Measurements from ENCODE around the gene RBM47. TPM values are rescaled to one million over a fixed set of nuclear protein-coding genes. Genes with fewer than 3 reads are reported as not detected.
"Not testable (repeated sequence)": the region's sequence is repeated elsewhere in the genome, so short reads cannot be mapped to it uniquely, and the experiment has no call there.

RBM47 gene
- total RNA-seq, 1 experiment from 2014 or later: 70.3 TPM

- Histone ChIP-seq H3K27me3 (ENCODE audit: insufficient read depth, low read length) (no peaks in the 10 kb centered on the region), H4K91ac (ENCODE audit: insufficient read length, low read depth, low read length) (no peak overlapping the region), H3K4me2 (ENCODE audit: insufficient read depth, insufficient read length, low read length) (no peak overlapping the region), H3K79me2 (ENCODE audit: insufficient read depth, low read length) (no peaks in the 10 kb centered on the region), H3K4ac (ENCODE audit: low read depth, low read length) (no peak overlapping the region), H2BK20ac (ENCODE audit: low read depth, low read length, poor library complexity, severe bottlenecking) (no peak overlapping the region), H3K9me3 (ENCODE audit: control insufficient read depth, low read depth, low read length) (no peaks in the 10 kb centered on the region), H3T11ph (ENCODE audit: low read length) (no peak overlapping the region), H2BK15ac (ENCODE audit: low read depth, low read length) (no peak overlapping the region), H3K79me1 (ENCODE audit: insufficient read depth, low read depth, low read length, poor library complexity, severe bottlenecking) (no peaks in the 10 kb centered on the region), H2BK5ac (ENCODE audit: insufficient read length, low read length) (no peak overlapping the region), H3K23ac (ENCODE audit: insufficient read length, low read depth, low read length) (no peak overlapping the region), H3K23me2 (ENCODE audit: insufficient read length, low read depth, low read length, poor library complexity, severe bottlenecking) (no peaks in the 10 kb centered on the region), H2BK120ac (ENCODE audit: low read depth, low read length, poor library complexity, severe bottlenecking) (no peak overlapping the region), H3K18ac (ENCODE audit: insufficient read length, low read depth, low read length) (no peak overlapping the region), H4K8ac (replicated peaks; ENCODE audit: insufficient read length, low read depth, low read length) (no peak overlapping the region), H3K4me1 (ENCODE audit: insufficient read depth, low read length) (no peaks in the 10 kb centered on the region; the same call in 1 of the 2 replicates), H2AK5ac (ENCODE audit: insufficient read length, low read length) (no peak overlapping the region), H3K9ac (ENCODE audit: extremely low read depth, insufficient read length, low read length) (no peak overlapping the region), H2AFZ (ENCODE audit: low read length) (no peak overlapping the region), H2BK12ac (ENCODE audit: insufficient read length, low read depth, low read length) (no peak overlapping the region), H3K27ac (ENCODE audit: insufficient read length, low read depth, low read length) (no peak overlapping the region), H4K5ac (ENCODE audit: insufficient read length, low read depth, low read length) (no peak overlapping the region), H3K56ac (ENCODE audit: insufficient read length, low read depth, low read length) (no peak overlapping the region), H4K20me1 (ENCODE audit: control insufficient read depth, insufficient read depth, insufficient read length) (no peaks in the 10 kb centered on the region), H3K14ac (ENCODE audit: insufficient read depth, low read length) (no peak overlapping the region)
- Mint-ChIP-seq H3K9me3 (no peaks in the 10 kb centered on the region), H3K27me3 (ENCODE audit: low read depth) (no peaks in the 10 kb centered on the region; the same call in 1 of the 2 replicates), H3K4me1 (peaks cover 28% of the 10 kb centered on the region in 2 experiments), H3K4me3 (no peak overlapping the region), H3K27ac (peak overlapping the region; percentile 4 to 64 (median 24); a peak in 1 of 7 replicates), H3K36me3 (ENCODE audit: insufficient read depth in 1 of 3, low read depth in 3 of 3) (peaks cover 0 to 5% (median 0%) of the 10 kb centered on the region in 3 experiments; a peak in 2 of 7 replicates)
- no CpG with 5 or more reads among the region's 4 CpGs for WGBS (ENCODE audit: extremely low coverage, insufficient read length, low lambda C conversion rate)
- no peak for TF ChIP-seq CTCF (conservative IDR thresholded peaks at IDR 0.05)
- no peak for DNase-seq
Measured at GRCh38 chr4:40520533-40520932, 109.1 kb downstream of the RBM47 start.

- WGBS (ENCODE audit: extremely low coverage, insufficient read length, low lambda C conversion rate): no CpG with 5 or more reads among the region's 5 CpGs
- not testable (repeated sequence) for H3K23ac ChIP-seq (ENCODE audit: insufficient read length, low read depth, low read length); H3K79me1 ChIP-seq (ENCODE audit: insufficient read depth, low read depth, low read length, poor library complexity, severe bottlenecking); H4K5ac ChIP-seq (ENCODE audit: insufficient read length, low read depth, low read length); DNase-seq; H4K91ac ChIP-seq (ENCODE audit: insufficient read length, low read depth, low read length); H3K79me2 ChIP-seq (ENCODE audit: insufficient read depth, low read length); H3K14ac ChIP-seq (ENCODE audit: insufficient read depth, low read length); H2BK5ac ChIP-seq (ENCODE audit: insufficient read length, low read length); H2BK120ac ChIP-seq (ENCODE audit: low read depth, low read length, poor library complexity, severe bottlenecking); H4K20me1 ChIP-seq (ENCODE audit: control insufficient read depth, insufficient read depth, insufficient read length); H3K18ac ChIP-seq (ENCODE audit: insufficient read length, low read depth, low read length); H3K56ac ChIP-seq (ENCODE audit: insufficient read length, low read depth, low read length); H3K27ac ChIP-seq (ENCODE audit: insufficient read length, low read depth, low read length); H3K4me2 ChIP-seq (ENCODE audit: insufficient read depth, insufficient read length, low read length); H3K27me3 Mint-ChIP-seq (ENCODE audit: low read depth); H2BK12ac ChIP-seq (ENCODE audit: insufficient read length, low read depth, low read length); H3K9ac ChIP-seq (ENCODE audit: extremely low read depth, insufficient read length, low read length); H2BK15ac ChIP-seq (ENCODE audit: low read depth, low read length); H3K9me3 ChIP-seq (ENCODE audit: control insufficient read depth, low read depth, low read length); H3T11ph ChIP-seq (ENCODE audit: low read length); H2AK5ac ChIP-seq (ENCODE audit: insufficient read length, low read length); H4K8ac ChIP-seq (replicated peaks; ENCODE audit: insufficient read length, low read depth, low read length); H3K36me3 Mint-ChIP-seq (ENCODE audit: insufficient read depth in 1 of 3, low read depth in 3 of 3); H3K4me3 Mint-ChIP-seq; H3K27me3 ChIP-seq (ENCODE audit: insufficient read depth, low read length); H3K9me3 Mint-ChIP-seq; H3K4ac ChIP-seq (ENCODE audit: low read depth, low read length); H3K4me1 ChIP-seq (ENCODE audit: insufficient read depth, low read length); H3K23me2 ChIP-seq (ENCODE audit: insufficient read length, low read depth, low read length, poor library complexity, severe bottlenecking); H2AFZ ChIP-seq (ENCODE audit: low read length); H2BK20ac ChIP-seq (ENCODE audit: low read depth, low read length, poor library complexity, severe bottlenecking)
- Mint-ChIP-seq H3K4me1 (peaks cover 35 to 37% of the 10 kb centered on the region in 2 experiments), H3K27ac (peak overlapping the region in 2 of 3 experiments; percentile 64 to 71; a peak in 3 of 7 replicates)
Measured at GRCh38 chr4:40517081-40517480, 112.6 kb downstream of the RBM47 start.

All from H9 (cell line).